Measurements from ENCODE around the gene SMARCAL1.

- TF ChIP-seq CTCF (IDR thresholded peaks at IDR 0.05) (no peak), POLR2A (IDR thresholded peaks at IDR 0.05) (no peak)
Measured at GRCh38 chr2:216425008-216425787, 12.9 kb downstream of the SMARCAL1 start.
